Left renal cortex interstitium (tissue), 4 donors: ENCODE data around the gene LAMB4. TPM values are rescaled to one million over a fixed set of nuclear protein-coding genes. Genes with fewer than 3 reads are reported as not detected.

ENCODE experiments used
- DNase-seq, 4 donors: peaks; one replicate each; pipeline ENCODE4 v3.0.0-alpha.2; 2013; ENCODE audit warnings: low read depth in 4 of 4, low spot score in 2 of 4, missing footprints in 1 of 4
- polyA plus RNA-seq, 4 donors: library from polyadenylated mRNA; unstranded; fragments of 120-200 nt; gene quantifications; one replicate each; pipeline ENCODE4 v1.2.1, GENCODE V29; 2013; ENCODE audit not compliant: insufficient read length in 4 of 4

LAMB4 gene
- polyA plus RNA-seq, 4 donors: 3.1 to 4.9 (median 4.2) TPM

GRCh38 chr7:107999779-108000560 is 130.2 kb downstream of the LAMB4 start:
- DNase-seq: no peak

GRCh38 chr7:107998660-107999480 is 131.3 kb downstream of the LAMB4 start:
- no peak for DNase-seq

- DNase-seq: no peak
These were observed 132.0 kb downstream of the LAMB4 start for GRCh38 chr7:107998150-107998549.

- no peak for DNase-seq
These were observed 133.9 kb downstream of the LAMB4 start for GRCh38 chr7:107996072-107996882.

- no peak for DNase-seq
These were observed 134.7 kb downstream of the LAMB4 start for GRCh38 chr7:107995184-107996071.

GRCh38 chr7:107994421-107995030 is 135.6 kb downstream of the LAMB4 start:
- no peak for DNase-seq

GRCh38 chr7:107993891-107994291 is 136.3 kb downstream of the LAMB4 start:
- DNase-seq: no peak

- no peak for DNase-seq
These were observed 140.4 kb downstream of the LAMB4 start for GRCh38 chr7:107989618-107990373.

GRCh38 chr7:107982918-107983389 is 147.2 kb downstream of the LAMB4 start:
- DNase-seq: no peak

GRCh38 chr7:107982042-107982840 is 147.9 kb downstream of the LAMB4 start:
- DNase-seq: no peak

GRCh38 chr7:107981466-107981865 is 148.7 kb downstream of the LAMB4 start:
- DNase-seq: no peak

GRCh38 chr7:107980671-107981190 is 149.4 kb downstream of the LAMB4 start:
- no peak for DNase-seq

GRCh38 chr7:107980171-107980570 is 150.0 kb downstream of the LAMB4 start:
- no peak for DNase-seq

GRCh38 chr7:107978815-107979408 is 151.2 kb downstream of the LAMB4 start:
- DNase-seq: no peak

GRCh38 chr7:107977048-107977447 is 153.1 kb downstream of the LAMB4 start:
- no peak for DNase-seq

GRCh38 chr7:107976620-107977019 is 153.5 kb downstream of the LAMB4 start:
- no peak for DNase-seq

GRCh38 chr7:107975394-107976013 is 154.7 kb downstream of the LAMB4 start:
- no peak for DNase-seq
